ENCODE results near the gene AHDC1.
A peak's percentile ranks its signal among the peaks of the same experiment; 100 is the strongest.

AHDC1 gene

GRCh38 chr1:27536767-27537166 is 67.2 kb downstream of the AHDC1 start (continued):
- TF ChIP-seq ZBTB6 (tag by site-specific recombination; IDR thresholded peaks at IDR 0.05) (no peak), SP3 (tag by site-specific recombination; IDR thresholded peaks at IDR 0.05) (no peak), ZEB2 (tag by site-specific recombination; IDR thresholded peaks at IDR 0.05) (no peak), ZNF488 (tag by site-specific recombination; IDR thresholded peaks at IDR 0.05) (no peak), ZNF214 (tag by site-specific recombination; IDR thresholded peaks at IDR 0.05; ENCODE audit: borderline replicate concordance) (no peak), ZBTB11 (tag by site-specific recombination; conservative IDR thresholded peaks at IDR 0.05; ENCODE audit: low read depth) (no peak), ZNF707 (tag by site-specific recombination; IDR thresholded peaks at IDR 0.05) (no peak), ZNF624 (tag by site-specific recombination; IDR thresholded peaks at IDR 0.05) (no peak), ZSCAN5A (tag by site-specific recombination; IDR thresholded peaks at IDR 0.05) (no peak), GLIS2 (tag by site-specific recombination; IDR thresholded peaks at IDR 0.05) (peak; percentile 55; the same call in 1 of the 2 replicates), ZNF843 (tag by site-specific recombination; IDR thresholded peaks at IDR 0.05) (no peak), ZBTB7A (tag by site-specific recombination; IDR thresholded peaks at IDR 0.05; ENCODE audit: low read depth) (no peak), ZNF548 (tag by site-specific recombination; IDR thresholded peaks at IDR 0.05) (no peak), ZNF10 (tag by site-specific recombination; IDR thresholded peaks at IDR 0.05) (0 out of 2 replicates have a peak, but pooled peaks have one; percentile 69), ZNF426 (tag by site-specific recombination; IDR thresholded peaks at IDR 0.05) (no peak), REPIN1 (tag by site-specific recombination; IDR thresholded peaks at IDR 0.05; ENCODE audit: low read depth) (no peak), PRDM10 (tag by site-specific recombination; IDR thresholded peaks at IDR 0.05) (peak; percentile 72), ZNF362 (tag by site-specific recombination; IDR thresholded peaks at IDR 0.05) (no peak), ZNF785 (tag by site-specific recombination; IDR thresholded peaks at IDR 0.05) (no peak), ZNF138 (tag by site-specific recombination; IDR thresholded peaks at IDR 0.05; ENCODE audit: borderline replicate concordance) (no peak), SCRT2 (tag by site-specific recombination; IDR thresholded peaks at IDR 0.05) (no peak), ZNF600 (tag by site-specific recombination; IDR thresholded peaks at IDR 0.05) (peak; percentile 54; the same call in 1 of the 2 replicates), ZNF211 (tag by site-specific recombination; IDR thresholded peaks at IDR 0.05; ENCODE audit: low read depth) (no peak), ZNF324 (tag by site-specific recombination; IDR thresholded peaks at IDR 0.05) (no peak), OSR2 (tag by site-specific recombination; IDR thresholded peaks at IDR 0.05) (no peak), ZSCAN30 (tag by site-specific recombination; IDR thresholded peaks at IDR 0.05) (0 out of 2 replicates have a peak, but pooled peaks have one; percentile 62), SETDB1 (IDR thresholded peaks at IDR 0.05; ENCODE audit: insufficient read length, low read length) (no peak), RBAK (tag by site-specific recombination; IDR thresholded peaks at IDR 0.05) (no peak), ZNF701 (tag by site-specific recombination; IDR thresholded peaks at IDR 0.05) (no peak), ZIC2 (tag by site-specific recombination; IDR thresholded peaks at IDR 0.05) (peak; percentile 94), ZNF155 (tag by site-specific recombination; IDR thresholded peaks at IDR 0.05) (no peak)
